ENCODE data around the gene TXNIP.
"Not testable (repeated sequence)": the region's sequence is repeated elsewhere in the genome, so short reads cannot be mapped to it uniquely, and the experiment has no call there.

- not testable (repeated sequence) for TF ChIP-seq ZFX (IDR thresholded peaks at IDR 0.05; ENCODE audit: borderline replicate concordance); CTCF (IDR thresholded peaks at IDR 0.05)
Measured at GRCh38 chr1:146026650-146027049, 30.3 kb upstream of the TXNIP start.

Measured in 22Rv1 (cell line).